NCI-H510A (cell line): ENCODE measurements around the gene TMEM132D.

ENCODE experiments used
- DNase-seq: peaks from one replicate; lab custom pipeline; 2025; lab: John Stamatoyannopoulos, UW

The TMEM132D gene

GRCh38 chr12:129659961-129660622 lies 243.7 kb downstream of the TMEM132D start:
- peak; percentile 81 for DNase-seq

- DNase-seq, result peak; percentile 58
Observed at GRCh38 chr12:129657179-129657578, 246.6 kb downstream of the TMEM132D start.

- no peak for DNase-seq
Observed at GRCh38 chr12:129651951-129652350, 251.9 kb downstream of the TMEM132D start.

- DNase-seq, result no peak
Observed at GRCh38 chr12:129641926-129642325, 261.9 kb downstream of the TMEM132D start.

- no peak for DNase-seq
Observed at GRCh38 chr12:129635021-129635685, 268.7 kb downstream of the TMEM132D start.

- no peak for DNase-seq
Observed at GRCh38 chr12:129631316-129631715, 272.5 kb downstream of the TMEM132D start.

- no peak for DNase-seq
Observed at GRCh38 chr12:129629901-129630300, 273.9 kb downstream of the TMEM132D start.

- DNase-seq, result no peak
Observed at GRCh38 chr12:129622566-129622965, 281.3 kb downstream of the TMEM132D start.

- DNase-seq, result no peak
Observed at GRCh38 chr12:129619271-129619670, 284.6 kb downstream of the TMEM132D start.

- no peak for DNase-seq
Observed at GRCh38 chr12:129617849-129618248, 286.0 kb downstream of the TMEM132D start.

GRCh38 chr12:129615001-129615400 lies 288.8 kb downstream of the TMEM132D start:
- DNase-seq, result no peak

GRCh38 chr12:129614221-129614885 lies 289.5 kb downstream of the TMEM132D start:
- no peak for DNase-seq

GRCh38 chr12:129613314-129613713 lies 290.5 kb downstream of the TMEM132D start:
- DNase-seq, result no peak

- DNase-seq, result no peak
Observed at GRCh38 chr12:129610601-129611120, 293.2 kb downstream of the TMEM132D start.

- DNase-seq, result no peak
Observed at GRCh38 chr12:129607756-129608155, 296.1 kb downstream of the TMEM132D start.

GRCh38 chr12:129607301-129607700 lies 296.5 kb downstream of the TMEM132D start:
- DNase-seq, result no peak

- DNase-seq, result no peak
Observed at GRCh38 chr12:129606239-129606638, 297.6 kb downstream of the TMEM132D start.

GRCh38 chr12:129605666-129606065 lies 298.2 kb downstream of the TMEM132D start:
- no peak for DNase-seq

- DNase-seq, result no peak
Observed at GRCh38 chr12:129604506-129604905, 299.3 kb downstream of the TMEM132D start.

- DNase-seq, result no peak
Observed at GRCh38 chr12:129599406-129599805, 304.4 kb downstream of the TMEM132D start.

GRCh38 chr12:129594098-129594497 lies 309.7 kb downstream of the TMEM132D start:
- DNase-seq, result no peak

GRCh38 chr12:129592449-129592848 lies 311.4 kb downstream of the TMEM132D start:
- no peak for DNase-seq

GRCh38 chr12:129589503-129589902 lies 314.3 kb downstream of the TMEM132D start:
- DNase-seq, result no peak
